Loucy (cell line): ENCODE results near the gene ARSA.
A peak's percentile ranks its signal among the peaks of the same experiment; 100 is the strongest.

ENCODE experiments used
- H2AFZ ChIP-seq: fragments of 200-600 bp; sonication (generic); 2 replicates; pipeline ENCODE4 v1.6.0; 2016; ENCODE audit warnings: antibody characterized with exemption, mild to moderate bottlenecking, low read length, moderate library complexity
- H3F3A ChIP-seq: fragments of 200-600 bp; 2 replicates; pipeline ENCODE4 v1.6.0; 2016; ENCODE audit warnings: antibody characterized with exemption, low read depth, mild to moderate bottlenecking
- H3K27me3 ChIP-seq: fragments of 200-600 bp; sonication (generic); 2 replicates; pipeline ENCODE4 v1.6.1; 2014; ENCODE audit warnings: low read length, mild to moderate bottlenecking; ENCODE audit not compliant: insufficient read depth, poor library complexity, severe bottlenecking
- H3K36me3 ChIP-seq: fragments of 200-600 bp; sonication (generic); 2 replicates; pipeline ENCODE4 v1.6.1; 2016; ENCODE audit warnings: low read length; ENCODE audit not compliant: insufficient read depth
- H3K4me1 ChIP-seq: fragments of 200-600 bp; sonication (generic); 2 replicates; pipeline ENCODE4 v1.5.1; 2014; ENCODE audit warnings: low read length, mild to moderate bottlenecking; ENCODE audit not compliant: insufficient read depth, poor library complexity, severe bottlenecking
- H3K4me2 ChIP-seq: fragments of 200-600 bp; sonication (generic); 2 replicates; pipeline ENCODE4 v1.6.0; 2014; ENCODE audit warnings: antibody characterized with exemption, low read length, low read depth, mild to moderate bottlenecking; ENCODE audit not compliant: poor library complexity, severe bottlenecking
- H3K4me3 ChIP-seq: fragments of 200-600 bp; sonication (generic); 2 replicates; pipeline ENCODE4 v1.5.1; 2014; ENCODE audit warnings: low read length, mild to moderate bottlenecking, mixed read lengths; ENCODE audit not compliant: poor library complexity, severe bottlenecking
- H3K79me2 ChIP-seq: fragments of 200-600 bp; sonication (generic); 2 replicates; pipeline ENCODE4 v1.6.1; 2014; ENCODE audit warnings: low read length; ENCODE audit not compliant: insufficient read depth
- H3K9ac ChIP-seq: fragments of 200-600 bp; sonication (generic); 2 replicates; pipeline ENCODE4 v1.6.0; 2014; ENCODE audit warnings: mild to moderate bottlenecking, low read depth, low read length, moderate library complexity; ENCODE audit not compliant: poor library complexity, severe bottlenecking
- H3K9me2 ChIP-seq: fragments of 200-600 bp; sonication (generic); replicated peaks from 2 replicates; pipeline ENCODE4 v1.6.1; 2016; ENCODE audit warnings: low read depth, low read length, mixed read lengths
- H3K9me3 ChIP-seq: fragments of 200-600 bp; sonication (generic); 2 replicates; pipeline ENCODE4 v1.6.1; 2014; ENCODE audit warnings: mild to moderate bottlenecking, antibody characterized with exemption, low read length, low read depth; ENCODE audit not compliant: insufficient read depth
- H4K20me1 ChIP-seq: fragments of 200-600 bp; sonication (generic); 2 replicates; pipeline ENCODE4 v1.6.0; 2014; ENCODE audit warnings: antibody characterized with exemption, low read length, mild to moderate bottlenecking; ENCODE audit not compliant: insufficient read depth, poor library complexity, severe bottlenecking
- EZH2phosphoT487 ChIP-seq: fragments of 200-600 bp; IDR thresholded peaks from 2 replicates; pipeline ENCODE4 v1.6.1; 2018; ENCODE audit warnings: antibody characterized with exemption, mild to moderate bottlenecking, moderate library complexity, borderline replicate concordance
- TF ChIP-seq, protein P1 (sequence below): fragments of 200-600 bp; sonication (generic); conservative IDR thresholded peaks from 2 replicates; pipeline ENCODE4 v1.5.1; 2014; ENCODE audit warnings: mild to moderate bottlenecking, antibody characterized with exemption, low read length

The ARSA gene

DNA sequence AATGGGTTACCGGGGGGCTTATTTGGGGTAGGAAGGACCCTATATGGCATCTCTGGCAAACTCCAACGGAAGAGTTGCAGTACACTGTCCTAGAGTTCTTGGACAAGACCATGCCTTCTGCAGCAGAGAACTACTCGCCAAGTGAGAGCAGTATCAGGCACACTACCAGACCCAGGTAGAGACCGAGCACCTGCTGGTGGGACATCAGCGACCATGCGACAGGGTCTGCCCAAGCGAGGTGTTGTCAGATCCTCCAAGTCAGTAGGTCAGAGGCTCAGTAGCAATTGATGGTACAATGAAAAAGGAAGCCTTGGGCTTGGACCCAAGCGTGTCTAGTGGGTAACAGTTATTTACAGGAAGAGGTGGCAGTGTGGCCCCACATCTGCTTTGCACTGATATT, 42.2 kb downstream of the ARSA start:
- Histone ChIP-seq H3K36me3 (no peaks in the 10 kb centered on the region), H3K9ac (no peak overlapping the region), H4K20me1 (peaks cover 3% of the 10 kb centered on the region), H3K27me3 (no peaks in the 10 kb centered on the region), H3K4me3 (no peak overlapping the region), H3K4me1 (peaks cover 26% of the 10 kb centered on the region), H3F3A (no peaks in the 10 kb centered on the region), H3K4me2 (peak overlapping the region; percentile 29), H3K9me2 (no peaks in the 10 kb centered on the region), H3K9me3 (no peaks in the 10 kb centered on the region), H3K79me2 (peaks cover 22% of the 10 kb centered on the region), H2AFZ (no peak overlapping the region)
- TF ChIP-seq EZH2phosphoT487, result no peak
- TF ChIP-seq, protein P1, sequence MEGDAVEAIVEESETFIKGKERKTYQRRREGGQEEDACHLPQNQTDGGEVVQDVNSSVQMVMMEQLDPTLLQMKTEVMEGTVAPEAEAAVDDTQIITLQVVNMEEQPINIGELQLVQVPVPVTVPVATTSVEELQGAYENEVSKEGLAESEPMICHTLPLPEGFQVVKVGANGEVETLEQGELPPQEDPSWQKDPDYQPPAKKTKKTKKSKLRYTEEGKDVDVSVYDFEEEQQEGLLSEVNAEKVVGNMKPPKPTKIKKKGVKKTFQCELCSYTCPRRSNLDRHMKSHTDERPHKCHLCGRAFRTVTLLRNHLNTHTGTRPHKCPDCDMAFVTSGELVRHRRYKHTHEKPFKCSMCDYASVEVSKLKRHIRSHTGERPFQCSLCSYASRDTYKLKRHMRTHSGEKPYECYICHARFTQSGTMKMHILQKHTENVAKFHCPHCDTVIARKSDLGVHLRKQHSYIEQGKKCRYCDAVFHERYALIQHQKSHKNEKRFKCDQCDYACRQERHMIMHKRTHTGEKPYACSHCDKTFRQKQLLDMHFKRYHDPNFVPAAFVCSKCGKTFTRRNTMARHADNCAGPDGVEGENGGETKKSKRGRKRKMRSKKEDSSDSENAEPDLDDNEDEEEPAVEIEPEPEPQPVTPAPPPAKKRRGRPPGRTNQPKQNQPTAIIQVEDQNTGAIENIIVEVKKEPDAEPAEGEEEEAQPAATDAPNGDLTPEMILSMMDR, result no peak

GRCh38 chr22:50585238-50585637, 42.7 kb downstream of the ARSA start:
- Histone ChIP-seq H3K36me3 (no peaks in the 10 kb centered on the region), H3K4me2 (peak overlapping the region; percentile 29), H3K79me2 (peaks cover 24% of the 10 kb centered on the region), H3K9me3 (no peaks in the 10 kb centered on the region), H3K9me2 (no peaks in the 10 kb centered on the region), H3F3A (no peaks in the 10 kb centered on the region), H3K9ac (no peak overlapping the region), H4K20me1 (peaks cover 3% of the 10 kb centered on the region), H2AFZ (no peak overlapping the region), H3K4me3 (no peak overlapping the region), H3K4me1 (peaks cover 26% of the 10 kb centered on the region), H3K27me3 (no peaks in the 10 kb centered on the region)
- no peak for TF ChIP-seq EZH2phosphoT487
- TF ChIP-seq, protein P1, result no peak

GRCh38 chr22:50584106-50585096, 43.6 kb downstream of the ARSA start:
- Histone ChIP-seq H3K4me3 (peak overlapping the region; percentile 93), H3F3A (no peaks in the 10 kb centered on the region), H3K9ac (peak overlapping the region; percentile 94), H4K20me1 (peaks cover 3% of the 10 kb centered on the region), H3K4me2 (peak overlapping the region; percentile 91), H3K9me3 (no peaks in the 10 kb centered on the region), H3K79me2 (peaks cover 24% of the 10 kb centered on the region), H2AFZ (no peak overlapping the region), H3K9me2 (no peaks in the 10 kb centered on the region), H3K4me1 (peaks cover 32% of the 10 kb centered on the region), H3K36me3 (no peaks in the 10 kb centered on the region), H3K27me3 (no peaks in the 10 kb centered on the region)
- TF ChIP-seq, protein P1, result no peak
- TF ChIP-seq EZH2phosphoT487, result no peak
